ENCODE data around the gene PREPL.

The PREPL gene

DNA sequence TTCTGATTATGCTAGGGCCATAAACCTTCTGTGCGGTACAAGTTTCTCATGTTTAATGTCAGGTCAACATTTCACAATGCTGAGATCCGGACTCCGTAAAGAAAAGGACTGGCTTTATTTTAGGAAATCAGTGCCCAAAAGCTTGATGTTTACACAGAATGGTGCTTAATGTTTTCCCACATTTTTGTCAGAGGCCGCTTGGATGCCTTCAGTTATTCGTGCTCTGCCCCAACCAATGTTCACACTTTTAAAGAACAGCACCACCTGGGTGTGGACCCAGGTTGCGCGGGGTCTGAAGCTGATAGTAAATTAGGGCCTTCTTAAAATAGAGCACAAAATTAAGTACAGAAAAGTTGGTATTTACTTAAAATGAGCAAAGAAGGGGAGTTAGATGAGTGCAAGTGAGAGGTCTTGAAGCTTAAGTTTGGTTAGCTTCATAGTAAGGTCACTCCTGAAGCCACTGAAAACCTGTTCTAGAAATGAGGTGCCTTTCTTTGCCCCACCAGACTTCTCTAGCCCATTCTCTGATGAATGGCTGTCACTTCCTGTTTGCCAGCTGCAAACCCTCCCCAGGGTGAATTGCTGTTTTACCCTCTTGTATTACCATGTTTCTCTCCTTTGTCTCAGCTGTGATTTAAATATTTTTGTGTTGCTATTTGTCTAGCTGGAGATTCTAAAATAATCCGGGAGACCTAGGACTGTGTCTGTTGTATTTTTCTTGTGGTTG is 65.5 kb downstream of the PREPL start:
- no peak for DNase-seq (ENCODE audit: low read depth)

DNA sequence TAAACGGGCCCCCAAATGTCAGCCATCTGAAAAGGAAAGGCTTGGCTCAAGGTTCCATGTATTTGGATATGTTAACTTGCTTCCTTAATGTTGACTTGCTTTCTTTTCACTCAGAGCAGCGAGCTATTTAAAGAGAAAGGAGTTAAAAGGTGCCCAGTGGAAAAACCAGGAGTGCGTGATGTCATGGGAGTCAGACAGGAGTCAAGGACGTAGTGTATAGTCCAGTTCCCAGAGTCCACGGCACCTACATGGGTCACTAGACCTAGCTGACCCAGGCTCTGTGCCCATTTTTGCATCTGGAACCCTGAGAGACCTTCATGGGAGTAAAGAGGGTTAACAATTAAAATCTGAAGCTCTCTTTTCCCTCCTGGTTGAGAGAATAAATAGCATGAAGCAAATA is 66.2 kb downstream of the PREPL start:
- no peak for DNase-seq (ENCODE audit: low read depth)

DNA sequence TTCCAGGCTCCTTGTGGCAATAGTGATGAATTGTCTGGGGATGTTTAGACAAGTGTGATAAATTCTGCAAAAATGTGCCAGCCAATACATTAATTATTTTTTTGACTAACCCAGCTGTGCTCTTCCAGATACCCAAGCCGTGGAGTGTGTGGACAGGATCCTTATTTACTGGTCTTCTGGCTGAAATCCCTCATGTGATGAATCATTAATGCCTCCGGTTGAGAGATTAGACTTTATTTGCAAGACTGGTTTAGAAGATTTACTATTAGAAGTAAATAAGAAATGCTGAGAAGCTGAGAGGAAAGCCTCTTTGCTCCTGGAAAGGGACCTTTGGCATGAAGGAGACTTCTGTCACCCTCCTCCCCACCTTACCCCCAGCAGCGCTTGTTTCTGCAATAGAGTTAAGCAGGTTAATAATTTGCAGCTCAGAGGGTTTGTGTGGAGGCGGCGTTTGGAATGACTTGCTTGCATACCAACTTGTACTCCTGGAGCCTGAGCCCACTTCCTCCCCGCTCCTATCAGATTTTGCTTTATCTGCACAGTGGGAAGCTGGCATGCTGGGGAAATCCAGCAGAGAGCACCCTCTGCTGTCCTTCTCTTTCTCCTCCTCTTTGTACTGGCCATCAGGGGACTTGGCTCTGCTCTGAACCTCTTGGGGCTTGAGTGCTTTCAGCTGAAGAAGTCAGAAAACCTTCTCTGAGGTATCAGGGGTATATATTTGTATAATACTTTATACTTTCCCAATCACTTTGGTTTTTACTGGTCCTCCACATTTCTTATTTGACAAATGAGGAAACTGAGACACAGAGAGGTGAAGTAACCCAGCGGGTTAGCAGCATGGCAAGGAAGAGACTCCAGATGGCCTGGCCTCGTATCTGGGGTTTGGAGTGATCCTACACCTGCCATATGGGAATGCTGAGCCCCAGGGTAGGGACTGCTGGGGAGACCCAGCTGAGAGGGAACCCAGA is 69.7 kb downstream of the PREPL start:
- DNase-seq (ENCODE audit: low read depth), result no peak

DNA sequence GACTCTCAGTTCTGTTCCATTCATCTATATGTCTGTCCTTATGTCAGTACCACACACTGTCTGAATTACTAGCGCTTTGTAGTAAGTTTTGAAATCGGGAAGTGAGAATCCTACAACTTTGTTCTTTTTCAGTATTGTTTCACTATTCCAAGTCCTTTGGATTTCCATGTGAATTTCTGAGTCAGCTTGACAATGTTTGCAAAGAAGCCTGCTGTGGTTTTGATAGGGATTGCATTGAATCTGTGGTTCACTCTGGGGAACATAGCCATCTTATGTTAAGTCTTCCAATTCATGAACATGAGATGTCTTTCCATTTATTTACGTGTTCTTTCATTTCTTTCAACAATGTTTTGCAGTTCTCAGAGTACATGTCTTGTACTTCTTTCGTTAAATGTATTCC is 71.0 kb downstream of the PREPL start:
- no peak for DNase-seq (ENCODE audit: low read depth)

DNA sequence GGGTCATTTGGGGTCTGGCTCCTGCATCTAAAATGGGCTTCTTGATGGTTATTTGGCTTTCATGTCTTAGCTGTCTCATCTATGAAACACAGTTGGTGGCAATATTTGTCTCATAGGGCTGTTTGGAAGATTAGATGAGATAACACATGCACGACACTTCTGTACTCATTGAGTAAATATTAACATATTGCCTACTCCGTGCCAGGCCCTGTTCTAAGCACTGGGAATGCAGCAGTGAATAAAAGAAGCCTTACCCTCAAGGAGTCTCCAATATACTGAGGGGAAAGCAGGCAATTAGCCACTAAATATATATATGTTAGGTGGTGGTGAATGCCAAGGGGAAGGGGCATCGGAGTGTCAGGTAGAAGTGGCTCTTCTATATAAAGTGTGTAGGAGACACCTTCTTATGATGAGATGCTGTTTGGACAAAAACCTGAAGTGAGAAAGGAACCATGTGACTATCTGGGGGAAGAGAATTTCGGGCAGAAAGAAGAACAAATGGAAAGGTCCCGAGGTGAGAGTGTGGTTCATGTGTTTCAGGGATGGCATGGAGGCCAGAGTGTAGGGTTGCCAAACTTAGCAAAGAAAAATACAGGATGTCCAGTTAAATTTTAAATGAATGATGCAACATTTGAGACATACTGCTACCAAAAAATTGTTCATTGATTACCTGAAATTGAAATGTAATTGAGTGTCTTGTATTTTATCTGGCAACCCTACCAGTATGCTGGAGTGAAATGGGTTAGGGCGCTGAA is 74.2 kb downstream of the PREPL start:
- no peak for DNase-seq (ENCODE audit: low read depth)

DNA sequence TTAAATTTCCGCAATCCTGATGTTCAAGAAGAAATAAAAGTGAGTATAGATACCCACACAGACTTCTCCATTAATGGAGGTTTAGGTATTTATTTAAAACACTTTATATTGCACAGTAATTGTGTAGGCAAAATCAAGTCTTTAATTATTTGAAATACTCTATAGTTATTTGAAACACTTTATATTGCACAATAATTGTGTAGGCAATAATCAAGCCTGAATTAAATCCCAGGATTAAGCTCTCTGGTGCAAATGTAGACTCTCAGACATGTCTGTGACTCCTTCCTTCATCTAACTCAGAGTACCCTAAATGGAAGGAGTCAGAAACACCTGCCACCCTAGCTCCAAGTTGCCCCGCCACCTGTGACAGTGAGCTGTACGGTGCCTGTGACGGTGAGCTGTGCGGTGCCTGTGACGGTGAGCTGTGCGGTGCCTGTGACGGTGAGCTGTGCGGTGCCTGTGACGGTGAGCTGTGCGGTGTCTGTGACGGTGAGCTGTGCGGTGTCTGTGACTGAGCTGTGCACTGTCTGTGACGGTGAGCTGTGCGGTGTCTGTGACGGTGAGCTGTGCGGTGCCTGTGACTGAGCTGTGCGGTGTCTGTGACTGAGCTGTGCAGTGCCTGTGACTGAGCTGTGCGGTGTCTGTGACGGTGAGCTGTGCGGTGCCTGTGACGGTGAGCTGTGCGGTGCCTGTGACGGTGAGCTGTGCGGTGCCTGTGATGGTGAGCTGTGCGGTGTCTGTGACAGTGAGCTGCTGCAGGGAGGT is 75.0 kb downstream of the PREPL start:
- no peak for DNase-seq (ENCODE audit: low read depth)

DNA sequence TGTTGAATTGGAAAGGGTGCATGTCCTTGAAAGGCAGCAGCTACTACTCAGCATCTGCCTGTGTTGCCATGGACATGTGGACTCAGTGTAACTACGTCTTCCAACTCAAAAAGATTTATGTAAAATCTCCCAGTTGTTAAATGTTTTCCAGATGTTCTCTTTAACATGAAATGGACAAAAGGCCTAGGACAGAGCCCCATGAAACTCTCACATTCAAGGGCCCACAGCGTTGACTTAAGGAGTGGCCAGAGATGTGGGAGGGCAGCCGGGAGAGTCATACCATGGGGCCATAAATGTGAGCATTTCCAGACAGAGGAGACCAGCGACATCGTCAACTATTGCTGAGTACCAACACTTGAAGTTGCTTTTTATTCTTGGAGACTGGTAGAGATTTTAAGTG is 76.1 kb downstream of the PREPL start:
- DNase-seq (ENCODE audit: low read depth), result no peak

DNA sequence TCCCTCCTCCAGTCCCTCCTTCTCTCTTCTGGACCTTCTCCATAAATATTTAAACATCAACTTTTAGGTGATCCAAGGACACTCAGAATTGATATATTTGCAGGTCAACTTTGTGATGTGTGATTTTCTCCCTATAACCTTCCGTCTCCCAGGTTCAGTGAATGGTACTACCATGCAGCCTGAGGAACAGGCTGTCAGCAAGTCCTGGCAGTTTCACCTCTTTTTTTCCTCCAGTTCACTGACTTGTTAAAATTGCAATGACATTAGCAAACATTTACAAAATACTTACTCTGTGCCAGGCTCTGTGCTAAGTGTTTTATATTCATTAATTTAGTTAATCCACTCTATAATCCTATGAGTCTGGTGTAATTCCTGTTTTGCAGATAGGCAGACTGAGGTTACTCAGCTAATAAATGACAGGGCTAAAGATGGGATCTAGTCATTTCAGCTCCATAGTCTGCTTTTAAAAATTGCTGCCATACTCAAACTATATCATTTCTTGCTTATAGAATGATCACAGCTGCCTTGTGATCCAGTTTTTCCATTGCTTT is 78.1 kb downstream of the PREPL start:
- no peak for DNase-seq (ENCODE audit: low read depth)

DNA sequence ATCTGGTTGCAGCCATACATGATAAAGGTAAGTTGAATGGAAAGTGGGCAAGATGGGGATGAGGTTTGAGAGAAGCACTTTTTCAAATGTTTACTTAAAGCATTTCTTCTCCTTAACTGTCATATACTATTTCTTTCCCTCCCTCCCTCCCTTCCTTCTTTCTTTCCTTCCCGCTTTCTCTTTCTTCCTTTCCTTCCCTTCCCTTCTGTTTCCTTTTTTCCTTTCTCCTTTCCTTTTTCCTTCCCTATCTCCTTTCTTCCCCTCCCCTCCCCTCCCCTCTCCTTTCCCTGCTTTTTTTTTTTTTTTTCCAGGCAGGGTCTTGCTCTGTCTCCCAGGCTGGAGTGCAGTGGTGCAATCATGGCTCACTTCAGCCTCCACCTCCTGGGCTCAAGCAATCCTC is 80.4 kb downstream of the PREPL start:
- DNase-seq (ENCODE audit: low read depth), result no peak

DNA sequence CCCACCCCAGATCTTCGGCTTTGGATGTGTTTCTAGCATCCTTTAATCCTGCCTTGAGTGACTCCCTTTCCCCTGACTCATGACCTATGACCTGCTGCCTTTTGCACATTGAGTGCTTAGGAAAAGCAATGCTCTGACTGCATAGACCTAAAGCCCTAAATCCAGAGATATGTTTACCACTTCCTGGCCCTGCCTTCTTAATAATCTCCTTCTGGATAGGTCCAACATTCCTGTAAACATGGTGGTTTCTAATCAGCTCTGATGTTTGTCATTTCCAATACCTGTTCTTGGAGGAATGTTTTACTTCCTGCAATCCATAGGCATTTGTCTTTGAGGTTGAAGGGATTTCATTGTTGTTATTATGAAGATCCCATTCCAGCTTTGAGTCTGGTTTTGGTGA is 83.8 kb downstream of the PREPL start:
- DNase-seq (ENCODE audit: low read depth), result no peak

DNA sequence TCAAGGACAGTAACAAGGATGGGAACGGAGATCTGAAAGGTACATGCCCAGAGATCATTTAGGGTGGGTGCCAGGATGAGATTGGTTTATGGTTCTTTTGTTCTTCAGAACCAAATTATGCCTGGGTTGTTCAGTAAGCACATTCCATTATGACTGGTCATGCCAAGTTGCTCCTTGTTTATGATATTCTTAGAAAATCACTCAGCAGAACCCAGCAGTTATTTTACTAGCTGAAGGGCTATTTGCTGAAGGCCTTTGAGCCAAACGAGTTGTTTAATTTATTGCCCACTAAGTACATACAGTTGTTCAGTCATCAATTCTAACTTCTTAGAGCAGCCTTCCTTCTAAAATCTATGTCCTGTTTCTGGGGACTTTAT is 85.4 kb downstream of the PREPL start:
- no peak for DNase-seq (ENCODE audit: low read depth)

DNA sequence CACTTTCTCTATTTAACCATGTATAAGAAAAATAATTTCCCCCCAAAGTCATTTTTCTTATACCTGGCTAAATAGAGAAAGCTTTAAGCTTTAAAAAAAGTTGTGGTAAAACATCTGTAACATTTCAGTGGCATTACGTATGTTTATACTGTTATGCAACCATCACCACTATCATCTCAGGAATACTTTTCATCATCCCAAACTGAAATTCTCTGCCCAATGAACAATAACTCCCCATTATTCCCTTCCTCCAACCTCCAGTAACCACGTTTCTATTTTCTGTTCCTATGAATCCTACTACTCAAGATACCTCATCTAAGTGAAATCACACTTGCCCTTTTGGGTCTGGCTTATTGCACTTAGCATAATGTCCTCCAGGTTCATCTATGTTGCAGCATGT is 87.7 kb downstream of the PREPL start:
- no peak for DNase-seq (ENCODE audit: low read depth)

DNA sequence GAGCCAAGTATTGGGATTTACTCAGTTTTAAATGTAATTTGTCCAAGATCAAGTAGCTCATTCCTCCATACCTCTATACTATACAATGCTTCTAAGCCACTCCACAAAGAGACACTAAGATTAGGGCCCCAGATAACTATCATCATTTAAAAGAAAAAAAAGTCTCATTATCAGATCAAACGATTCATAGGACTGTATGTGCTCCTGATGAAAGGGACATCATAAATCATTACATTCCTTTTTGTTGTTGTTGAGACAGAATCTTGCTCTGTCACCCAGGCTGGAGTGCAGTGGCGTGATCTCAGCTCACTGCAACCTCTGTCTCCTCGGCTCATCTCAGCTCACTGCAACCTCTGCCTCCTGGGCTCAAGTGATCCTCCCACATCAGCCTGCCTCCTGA is 88.2 kb downstream of the PREPL start:
- DNase-seq (ENCODE audit: low read depth), result no peak

DNA sequence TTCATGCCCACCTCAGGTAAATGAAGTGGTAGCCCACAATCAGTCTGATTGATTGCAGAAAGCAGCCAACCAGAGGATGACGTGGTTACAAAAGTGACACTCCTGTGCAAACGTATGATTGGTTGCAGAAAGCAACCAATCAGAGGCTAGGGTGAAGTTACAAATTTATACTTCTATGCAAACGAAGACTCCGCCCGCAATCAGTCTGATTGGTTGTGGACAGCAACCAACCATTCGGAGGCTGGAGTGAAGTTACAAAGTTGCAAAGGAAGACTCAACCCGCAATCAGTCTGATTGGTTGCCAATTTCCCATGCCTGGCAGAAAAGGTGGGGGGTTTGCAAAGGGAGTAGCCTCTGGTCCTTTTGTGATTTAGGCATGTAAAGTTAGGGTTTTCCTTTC is 90.0 kb downstream of the PREPL start:
- DNase-seq (ENCODE audit: low read depth), result no peak

DNA sequence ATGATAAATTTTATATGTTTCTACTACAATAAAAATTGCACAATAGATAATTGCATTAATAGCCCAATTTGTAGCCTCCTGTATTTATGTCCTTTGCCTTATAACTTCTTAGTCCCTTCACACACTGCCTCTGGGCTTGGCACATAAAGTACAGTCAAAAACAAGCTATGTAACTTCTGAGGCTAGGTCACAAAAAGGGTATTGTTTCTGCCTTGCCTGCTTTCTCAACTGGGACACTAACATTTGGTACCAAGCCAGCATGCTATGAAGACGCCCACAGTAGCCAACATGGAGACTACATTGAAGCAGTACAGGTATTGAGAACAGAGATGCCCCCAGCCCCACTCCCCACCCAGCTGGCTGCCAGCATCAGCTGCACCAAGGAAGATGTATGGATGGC is 91.5 kb downstream of the PREPL start:
- DNase-seq (ENCODE audit: low read depth), result no peak

DNA sequence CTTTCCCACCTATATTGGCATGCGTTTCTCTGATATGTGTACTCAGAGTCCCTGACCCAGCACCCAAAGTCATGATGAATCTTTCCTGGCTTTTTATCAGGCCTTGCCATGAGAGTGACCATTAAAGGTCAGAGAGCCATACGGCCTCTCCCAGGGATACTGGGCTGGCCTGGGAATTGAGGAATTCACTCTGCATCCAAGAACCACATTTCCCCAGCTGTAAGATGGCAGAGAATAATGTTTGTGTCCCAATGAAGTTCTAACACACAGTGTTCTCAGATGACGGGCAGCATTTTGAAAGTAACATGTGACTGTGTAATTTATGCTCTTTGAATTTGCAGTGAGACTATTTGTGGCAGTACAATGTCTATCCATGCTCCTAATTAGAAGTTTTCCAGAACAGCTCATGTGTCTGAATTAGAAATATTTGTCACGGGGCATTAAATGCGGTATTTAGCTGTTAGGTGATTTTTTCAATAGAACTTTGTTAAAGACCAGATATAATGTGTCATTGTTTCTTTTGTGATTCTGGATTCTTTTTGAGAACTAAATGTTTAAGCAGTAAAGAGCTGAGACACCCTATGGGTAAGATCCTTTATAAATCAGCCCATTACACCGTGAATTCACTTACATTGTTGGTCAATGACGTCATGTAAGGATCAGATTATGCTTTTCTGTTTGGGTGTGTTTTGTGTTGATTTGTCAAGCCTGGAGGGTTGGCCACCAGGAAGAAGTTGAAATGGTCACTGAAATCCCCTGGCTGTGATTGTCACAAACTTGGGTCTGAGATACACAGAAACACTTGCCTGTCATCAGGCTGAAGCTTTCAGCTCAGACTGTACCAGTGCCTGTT is 93.3 kb downstream of the PREPL start:
- no peak for DNase-seq (ENCODE audit: low read depth)
